ENCODE measurements around the gene DGKQ.

DGKQ gene

GRCh38 chr4:909821-910220 lies 63.5 kb downstream of the DGKQ start:
- in situ Hi-C loops (cut with MboI; ENCODE audit: low sequenced_read_pairs) = no loop called here

GRCh38 chr4:909131-909571 lies 64.2 kb downstream of the DGKQ start:
- in situ Hi-C loops (cut with MboI; ENCODE audit: low sequenced_read_pairs) = no loop called here
